GM23338 (cell line): ENCODE results near the gene ATN1. TPM values are rescaled to one million over a fixed set of nuclear protein-coding genes. Genes with fewer than 3 reads are reported as not detected.
"Not testable (repeated sequence)": the region's sequence is repeated elsewhere in the genome, so short reads cannot be mapped to it uniquely, and the experiment has no call there.

ENCODE experiments used
- ATAC-seq: fragments of 200-7000 bp; cut with Tn5 transposase; 3 replicates; pipeline ENCODE4 v1.9.1; 2020
- DNase-seq: peaks from one replicate; pipeline ENCODE4 v3.0.0-alpha.2; 2015; ENCODE audit warnings: low spot score
- H2AFZ ChIP-seq: fragments of 200-600 bp; sonication (generic); 2 replicates; pipeline ENCODE4 v1.8.0; 2016; ENCODE audit warnings: antibody characterized with exemption, mild to moderate bottlenecking, moderate library complexity
- H3F3A ChIP-seq: fragments of 200-600 bp; sonication (generic); replicated peaks from 2 replicates; pipeline ENCODE4 v1.8.0; 2017; ENCODE audit warnings: antibody characterized with exemption, mixed run types, low read depth
- H3K27ac ChIP-seq: fragments of 200-600 bp; sonication (generic); 2 replicates; pipeline ENCODE4 v1.6.1; 2016; ENCODE audit warnings: low read depth
- H3K27me3 ChIP-seq: fragments of 200-600 bp; sonication (generic); 2 replicates; pipeline ENCODE4 v1.8.0; 2016; ENCODE audit warnings: mild to moderate bottlenecking, mixed run types, moderate library complexity; ENCODE audit not compliant: insufficient read depth
- H3K36me3 ChIP-seq: fragments of 200-600 bp; sonication (generic); 2 replicates; pipeline ENCODE4 v1.8.0; 2016; ENCODE audit warnings: mild to moderate bottlenecking; ENCODE audit not compliant: insufficient read depth
- H3K4me1 ChIP-seq: fragments of 200-600 bp; sonication (generic); 2 replicates; pipeline ENCODE4 v1.8.0; 2016; ENCODE audit warnings: mild to moderate bottlenecking, moderate library complexity; ENCODE audit not compliant: insufficient read depth
- H3K4me2 ChIP-seq: fragments of 200-600 bp; sonication (generic); 2 replicates; pipeline ENCODE4 v1.7.1; 2017; ENCODE audit warnings: mixed run types
- H3K4me3 ChIP-seq: fragments of 200-600 bp; sonication (generic); 2 replicates; pipeline ENCODE4 v1.6.1; 2016; ENCODE audit warnings: mixed run types
- H3K79me2 ChIP-seq: fragments of 200-600 bp; sonication (generic); replicated peaks from 2 replicates; pipeline ENCODE4 v1.8.0; 2017; ENCODE audit warnings: mild to moderate bottlenecking; ENCODE audit not compliant: insufficient read depth
- H3K9me2 ChIP-seq: fragments of 200-600 bp; sonication (generic); 2 replicates; pipeline ENCODE4 v1.8.0; 2017; ENCODE audit not compliant: insufficient read depth
- H4K20me1 ChIP-seq: fragments of 200-600 bp; sonication (generic); replicated peaks from 2 replicates; pipeline ENCODE4 v1.8.0; 2017; ENCODE audit warnings: mild to moderate bottlenecking; ENCODE audit not compliant: insufficient read depth
- H3K27ac Mint-ChIP-seq: 2 replicates; pipeline ENCODE4 v1.8.0; 2020; ENCODE audit warnings: inconsistent platforms, mild to moderate bottlenecking, moderate library complexity, mixed read lengths
- H3K27me3 Mint-ChIP-seq: 3 replicates; pipeline ENCODE4 v1.8.0; 2022; ENCODE audit warnings: low read depth, mild to moderate bottlenecking, moderate library complexity, mixed read lengths, inconsistent platforms; ENCODE audit not compliant: insufficient read depth, poor library complexity
- H3K36me3 Mint-ChIP-seq: 3 replicates; pipeline ENCODE4 v1.8.0; 2021; ENCODE audit warnings: low read depth, mild to moderate bottlenecking, inconsistent platforms, moderate library complexity, mixed read lengths
- H3K4me1 Mint-ChIP-seq: 3 replicates; pipeline ENCODE4 v1.8.0; 2020; ENCODE audit warnings: mild to moderate bottlenecking, inconsistent platforms, mixed read lengths
- H3K4me3 Mint-ChIP-seq: 3 replicates; pipeline ENCODE4 v1.8.0; 2021; ENCODE audit warnings: moderate library complexity, mild to moderate bottlenecking, inconsistent platforms, mixed read lengths
- H3K9me3 Mint-ChIP-seq: 3 replicates; pipeline ENCODE4 v1.8.0; 2020; ENCODE audit warnings: moderate library complexity, mild to moderate bottlenecking, inconsistent platforms, mixed read lengths
- CREB1 ChIP-seq: fragments of 250-450 bp; sonication (Bioruptor Pico); IDR thresholded peaks from 2 replicates; pipeline ENCODE4 v1.5.0; 2020; ENCODE audit warnings: low read depth, mild to moderate bottlenecking, moderate library complexity
- POLR2AphosphoS5 ChIP-seq: IDR thresholded peaks from 2 replicates; pipeline ENCODE4 v1.6.1; 2016; ENCODE audit warnings: antibody characterized with exemption, low read depth
- long read RNA-seq: library from polyadenylated mRNA; unstranded; transcript quantifications from one replicate; pipeline ENCODE4 v2.0.0, GENCODE V29; 2020; ENCODE audit not compliant: unreplicated experiment
- polyA plus RNA-seq: library from polyadenylated mRNA; unstranded; fragments of >200 nt; fragmentation: Nextera tagmentation; extraction: Ambion mirVana; gene quantifications from 2 replicates; pipeline ENCODE4 v1.2.1, GENCODE V29; 2016
- total RNA-seq: library from RNA; depleted of rRNA; stranded (reverse); fragments of >200 nt; shearing (Covaris generic); gene quantifications from 2 replicates; pipeline ENCODE4 v1.2.3, GENCODE V29; 2014; rRNA removed
- TF ChIP-seq, protein P1 (sequence below): IDR thresholded peaks from one replicate; pipeline ENCODE4 v1.6.1; 2018; ENCODE audit warnings: antibody characterized with exemption; ENCODE audit not compliant: unreplicated experiment

The ATN1 gene, protein sequence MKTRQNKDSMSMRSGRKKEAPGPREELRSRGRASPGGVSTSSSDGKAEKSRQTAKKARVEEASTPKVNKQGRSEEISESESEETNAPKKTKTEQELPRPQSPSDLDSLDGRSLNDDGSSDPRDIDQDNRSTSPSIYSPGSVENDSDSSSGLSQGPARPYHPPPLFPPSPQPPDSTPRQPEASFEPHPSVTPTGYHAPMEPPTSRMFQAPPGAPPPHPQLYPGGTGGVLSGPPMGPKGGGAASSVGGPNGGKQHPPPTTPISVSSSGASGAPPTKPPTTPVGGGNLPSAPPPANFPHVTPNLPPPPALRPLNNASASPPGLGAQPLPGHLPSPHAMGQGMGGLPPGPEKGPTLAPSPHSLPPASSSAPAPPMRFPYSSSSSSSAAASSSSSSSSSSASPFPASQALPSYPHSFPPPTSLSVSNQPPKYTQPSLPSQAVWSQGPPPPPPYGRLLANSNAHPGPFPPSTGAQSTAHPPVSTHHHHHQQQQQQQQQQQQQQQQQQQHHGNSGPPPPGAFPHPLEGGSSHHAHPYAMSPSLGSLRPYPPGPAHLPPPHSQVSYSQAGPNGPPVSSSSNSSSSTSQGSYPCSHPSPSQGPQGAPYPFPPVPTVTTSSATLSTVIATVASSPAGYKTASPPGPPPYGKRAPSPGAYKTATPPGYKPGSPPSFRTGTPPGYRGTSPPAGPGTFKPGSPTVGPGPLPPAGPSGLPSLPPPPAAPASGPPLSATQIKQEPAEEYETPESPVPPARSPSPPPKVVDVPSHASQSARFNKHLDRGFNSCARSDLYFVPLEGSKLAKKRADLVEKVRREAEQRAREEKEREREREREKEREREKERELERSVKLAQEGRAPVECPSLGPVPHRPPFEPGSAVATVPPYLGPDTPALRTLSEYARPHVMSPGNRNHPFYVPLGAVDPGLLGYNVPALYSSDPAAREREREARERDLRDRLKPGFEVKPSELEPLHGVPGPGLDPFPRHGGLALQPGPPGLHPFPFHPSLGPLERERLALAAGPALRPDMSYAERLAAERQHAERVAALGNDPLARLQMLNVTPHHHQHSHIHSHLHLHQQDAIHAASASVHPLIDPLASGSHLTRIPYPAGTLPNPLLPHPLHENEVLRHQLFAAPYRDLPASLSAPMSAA (N-terminal part only)
- total RNA-seq (49.6 and 52.8 TPM in 2 replicates), polyA plus RNA-seq (27.2 and 29.5 TPM in 2 replicates)
- long read RNA-seq, partial matches to known transcripts, result 4 of 6 reads
- long read RNA-seq, other reads (novel, unspliced or antisense), result 2 of 6 reads

GRCh38 chr12:6927379-6928021, at the start of gene ATN1:
TSS of gene ATN1 (plus strand) at chr12:6927959. CDS start at chr12:6934002, 6,043 bp downstream.
- no peaks in the 10 kb centered on the region for H3K9me2 ChIP-seq
- H3K27me3 ChIP-seq, result no peaks in the 10 kb centered on the region
- DNase-seq (peak; percentile 97), ATAC-seq (peak; percentile 12)
- peaks cover 48% of the 10 kb centered on the region for H3K79me2 ChIP-seq
- H3K27me3 Mint-ChIP-seq, result peaks cover 37% of the 10 kb centered on the region
- H3K4me1 ChIP-seq, result peaks cover 51% of the 10 kb centered on the region
- H3K36me3 Mint-ChIP-seq, result peaks cover 28% of the 10 kb centered on the region
- H3K4me1 Mint-ChIP-seq, result peaks cover 62% of the 10 kb centered on the region
- H3K27ac ChIP-seq, result peak within 1 kb of the TSS; percentile 100
- H3K4me3 ChIP-seq, result peak within 1 kb of the TSS; percentile 97
- H2AFZ ChIP-seq, result peak within 1 kb of the TSS; percentile 47; the same call in 1 of the 2 replicates
- H3K9me3 Mint-ChIP-seq, result no peaks in the 10 kb centered on the region; the same call in 1 of the 3 replicates
- TF ChIP-seq CREB1 (CRISPR knock-in tag) (0 out of 2 replicates have a peak, but pooled peaks have one; percentile 29), POLR2AphosphoS5 (peak; percentile 45)
- TF ChIP-seq, protein P1, sequence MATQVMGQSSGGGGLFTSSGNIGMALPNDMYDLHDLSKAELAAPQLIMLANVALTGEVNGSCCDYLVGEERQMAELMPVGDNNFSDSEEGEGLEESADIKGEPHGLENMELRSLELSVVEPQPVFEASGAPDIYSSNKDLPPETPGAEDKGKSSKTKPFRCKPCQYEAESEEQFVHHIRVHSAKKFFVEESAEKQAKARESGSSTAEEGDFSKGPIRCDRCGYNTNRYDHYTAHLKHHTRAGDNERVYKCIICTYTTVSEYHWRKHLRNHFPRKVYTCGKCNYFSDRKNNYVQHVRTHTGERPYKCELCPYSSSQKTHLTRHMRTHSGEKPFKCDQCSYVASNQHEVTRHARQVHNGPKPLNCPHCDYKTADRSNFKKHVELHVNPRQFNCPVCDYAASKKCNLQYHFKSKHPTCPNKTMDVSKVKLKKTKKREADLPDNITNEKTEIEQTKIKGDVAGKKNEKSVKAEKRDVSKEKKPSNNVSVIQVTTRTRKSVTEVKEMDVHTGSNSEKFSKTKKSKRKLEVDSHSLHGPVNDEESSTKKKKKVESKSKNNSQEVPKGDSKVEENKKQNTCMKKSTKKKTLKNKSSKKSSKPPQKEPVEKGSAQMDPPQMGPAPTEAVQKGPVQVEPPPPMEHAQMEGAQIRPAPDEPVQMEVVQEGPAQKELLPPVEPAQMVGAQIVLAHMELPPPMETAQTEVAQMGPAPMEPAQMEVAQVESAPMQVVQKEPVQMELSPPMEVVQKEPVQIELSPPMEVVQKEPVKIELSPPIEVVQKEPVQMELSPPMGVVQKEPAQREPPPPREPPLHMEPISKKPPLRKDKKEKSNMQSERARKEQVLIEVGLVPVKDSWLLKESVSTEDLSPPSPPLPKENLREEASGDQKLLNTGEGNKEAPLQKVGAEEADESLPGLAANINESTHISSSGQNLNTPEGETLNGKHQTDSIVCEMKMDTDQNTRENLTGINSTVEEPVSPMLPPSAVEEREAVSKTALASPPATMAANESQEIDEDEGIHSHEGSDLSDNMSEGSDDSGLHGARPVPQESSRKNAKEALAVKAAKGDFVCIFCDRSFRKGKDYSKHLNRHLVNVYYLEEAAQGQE, result no peak
- no peaks in the 10 kb centered on the region for H3K36me3 ChIP-seq
- peaks cover 14% of the 10 kb centered on the region for H4K20me1 ChIP-seq
- peaks cover 32% of the 10 kb centered on the region for H3F3A ChIP-seq
- peak within 1 kb of the TSS; percentile 97 for H3K4me3 Mint-ChIP-seq
- peak within 1 kb of the TSS; percentile 99 for H3K4me2 ChIP-seq
- peak within 1 kb of the TSS; percentile 97 for H3K27ac Mint-ChIP-seq

DNA sequence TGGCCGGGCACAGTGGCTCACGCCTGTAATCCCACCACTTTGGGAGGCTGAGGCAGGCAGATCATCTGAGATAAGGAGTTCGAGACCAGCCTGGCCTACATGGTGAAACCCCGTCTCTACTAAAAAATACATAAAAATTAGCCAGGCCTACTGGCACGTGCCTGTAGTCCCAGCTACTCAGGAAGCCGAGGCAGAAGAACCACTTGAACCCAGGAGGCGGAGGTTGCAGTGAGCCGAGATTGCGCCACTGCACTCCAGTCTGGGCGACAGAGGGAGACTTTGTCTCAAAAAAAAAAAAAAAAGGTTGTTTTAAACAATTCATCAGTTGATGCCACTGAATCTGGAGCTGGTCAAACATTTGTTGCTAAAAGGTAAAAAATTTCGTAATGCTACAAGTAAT, 47.9 kb upstream of the ATN1 start:
- H3K4me1 ChIP-seq, H3K27me3 ChIP-seq, H3K27ac Mint-ChIP-seq, H3K79me2 ChIP-seq, H3K9me2 ChIP-seq, H3K4me3 Mint-ChIP-seq, H4K20me1 ChIP-seq, H2AFZ ChIP-seq, H3K27me3 Mint-ChIP-seq, H3K36me3 ChIP-seq, H3K4me1 Mint-ChIP-seq, DNase-seq, H3K4me2 ChIP-seq, H3K9me3 Mint-ChIP-seq, H3K36me3 Mint-ChIP-seq, ATAC-seq, H3K4me3 ChIP-seq, H3K27ac ChIP-seq: not testable (repeated sequence)
- peaks cover 12% of the 10 kb centered on the region; the same call in 1 of the 2 replicates for H3F3A ChIP-seq
